ENCODE data around the gene TRAF1.
"Not testable (repeated sequence)": the region's sequence is repeated elsewhere in the genome, so short reads cannot be mapped to it uniquely, and the experiment has no call there.

TRAF1 gene

GRCh38 chr9:120926397-120926928, at the start of gene TRAF1:
TRAF1 (minus strand) TSS chr9:120926796; CDS start chr9:120926075, 721 bp downstream.
- DNase-seq: no peak

GRCh38 chr9:120974921-120975320, 48.3 kb upstream of the TRAF1 start:
- no peak for DNase-seq

- no peak for DNase-seq
Measured at GRCh38 chr9:120974181-120974580, 47.6 kb upstream of the TRAF1 start.

- DNase-seq: no peak
Measured at GRCh38 chr9:120971938-120972337, 45.3 kb upstream of the TRAF1 start.

GRCh38 chr9:120971471-120971870, 44.9 kb upstream of the TRAF1 start:
- not testable (repeated sequence) for DNase-seq

- no peak for DNase-seq
Measured at GRCh38 chr9:120970244-120970643, 43.6 kb upstream of the TRAF1 start.

GRCh38 chr9:120966013-120966369, 39.4 kb upstream of the TRAF1 start:
- no peak for DNase-seq

- DNase-seq: no peak
Measured at GRCh38 chr9:120965344-120966012, 38.9 kb upstream of the TRAF1 start.

GRCh38 chr9:120961936-120962335, 35.3 kb upstream of the TRAF1 start:
- no peak for DNase-seq

GRCh38 chr9:120960001-120960400, 33.4 kb upstream of the TRAF1 start:
- DNase-seq: no peak

- DNase-seq: no peak
Measured at GRCh38 chr9:120956862-120957261, 30.3 kb upstream of the TRAF1 start.

GRCh38 chr9:120951960-120952618, 25.5 kb upstream of the TRAF1 start:
- DNase-seq: no peak

- DNase-seq: no peak
Measured at GRCh38 chr9:120950421-120951388, 24.1 kb upstream of the TRAF1 start.

- no peak for DNase-seq
Measured at GRCh38 chr9:120949290-120949689, 22.7 kb upstream of the TRAF1 start.

GRCh38 chr9:120948824-120949223, 22.2 kb upstream of the TRAF1 start:
- DNase-seq: no peak

- no peak for DNase-seq
Measured at GRCh38 chr9:120947222-120947621, 20.6 kb upstream of the TRAF1 start.

GRCh38 chr9:120946259-120946658, 19.7 kb upstream of the TRAF1 start:
- no peak for DNase-seq

GRCh38 chr9:120944948-120945347, 18.4 kb upstream of the TRAF1 start:
- DNase-seq: no peak

GRCh38 chr9:120944434-120944843, 17.8 kb upstream of the TRAF1 start:
- no peak for DNase-seq

GRCh38 chr9:120942186-120943001, 15.8 kb upstream of the TRAF1 start:
- no peak for DNase-seq

- no peak for DNase-seq
Measured at GRCh38 chr9:120941046-120941770, 14.6 kb upstream of the TRAF1 start.

GRCh38 chr9:120940573-120940972, 14.0 kb upstream of the TRAF1 start:
- DNase-seq: no peak
